Measurements from ENCODE around the gene RASD2.
"Not testable (repeated sequence)": the region's sequence is repeated elsewhere in the genome, so short reads cannot be mapped to it uniquely, and the experiment has no call there.

The RASD2 gene

GRCh38 chr22:35540595-35541253 is at the start of gene RASD2:
TSS of gene RASD2 (plus strand) at chr22:35540831. CDS start at chr22:35546810, 5,979 bp downstream.
- DNase-seq: peak; percentile 12

GRCh38 chr22:35491061-35491907 is 49.3 kb upstream of the RASD2 start:
- DNase-seq: not testable (repeated sequence)

GRCh38 chr22:35491908-35492380 is 48.7 kb upstream of the RASD2 start:
- no peak for DNase-seq

- DNase-seq: no peak
These were observed 47.6 kb upstream of the RASD2 start for GRCh38 chr22:35493074-35493473.

GRCh38 chr22:35495711-35496110 is 44.9 kb upstream of the RASD2 start:
- DNase-seq: not testable (repeated sequence)

- no peak for DNase-seq
These were observed 43.8 kb upstream of the RASD2 start for GRCh38 chr22:35496768-35497312.

- no peak for DNase-seq
These were observed 42.4 kb upstream of the RASD2 start for GRCh38 chr22:35498026-35498800.

GRCh38 chr22:35502836-35503235 is 37.8 kb upstream of the RASD2 start:
- no peak for DNase-seq

GRCh38 chr22:35505399-35506258 is 35.0 kb upstream of the RASD2 start:
- DNase-seq: no peak

GRCh38 chr22:35506259-35506570 is 34.4 kb upstream of the RASD2 start:
- DNase-seq: no peak

GRCh38 chr22:35507851-35508250 is 32.8 kb upstream of the RASD2 start:
- not testable (repeated sequence) for DNase-seq

- no peak for DNase-seq
These were observed 31.2 kb upstream of the RASD2 start for GRCh38 chr22:35509451-35509850.

GRCh38 chr22:35509960-35510359 is 30.7 kb upstream of the RASD2 start:
- DNase-seq: no peak

- DNase-seq: no peak
These were observed 30.1 kb upstream of the RASD2 start for GRCh38 chr22:35510481-35510934.

- DNase-seq: no peak
These were observed 29.7 kb upstream of the RASD2 start for GRCh38 chr22:35510951-35511350.

- no peak for DNase-seq
These were observed 26.3 kb upstream of the RASD2 start for GRCh38 chr22:35514366-35514765.

- DNase-seq: not testable (repeated sequence)
These were observed 24.7 kb upstream of the RASD2 start for GRCh38 chr22:35515952-35516351.

GRCh38 chr22:35516723-35517122 is 23.9 kb upstream of the RASD2 start:
- no peak for DNase-seq

GRCh38 chr22:35517207-35517606 is 23.4 kb upstream of the RASD2 start:
- DNase-seq: no peak

GRCh38 chr22:35517769-35518530 is 22.7 kb upstream of the RASD2 start:
- DNase-seq: no peak

- no peak for DNase-seq
These were observed 21.8 kb upstream of the RASD2 start for GRCh38 chr22:35518811-35519210.

All from activated CD4-positive, alpha-beta T cell treated with anti-CD3 and anti-CD28 coated beads, Interleukin-2, Interleukin-6, amounts not matched to agents 100 ng/mL and 50 ng/mL, durations not matched to agents 16 hours and 8 hours (primary cell).